DMS53 (cell line): Measurements from ENCODE around the gene ELAVL1.
"Not testable (repeated sequence)": the region's sequence is repeated elsewhere in the genome, so short reads cannot be mapped to it uniquely, and the experiment has no call there.

Experiments used
- DNase-seq: peaks from one replicate; lab custom pipeline; 2025; lab: John Stamatoyannopoulos, UW

The ELAVL1 gene

GRCh38 chr19:8005534-8006256, at the start of gene ELAVL1:
Gene ELAVL1, minus strand, starts transcription at chr19:8005641. Its CDS starts 13,826 bp downstream, at chr19:7991815.
- peak; percentile 95 for DNase-seq

- no peak for DNase-seq
Observed at GRCh38 chr19:8054169-8054568, 48.7 kb upstream of the ELAVL1 start.

- DNase-seq: no peak
Observed at GRCh38 chr19:8052464-8052859, 47.0 kb upstream of the ELAVL1 start, which contains the start of gene CCL25. Gene CCL25, plus strand, starts transcription at chr19:8052760. Its CDS starts 290 bp downstream, at chr19:8053050.

- peak; percentile 83 for DNase-seq
Observed at GRCh38 chr19:8050274-8051096, 45.0 kb upstream of the ELAVL1 start.

GRCh38 chr19:8046569-8047165, 41.2 kb upstream of the ELAVL1 start:
- no peak for DNase-seq

- DNase-seq: no peak
Observed at GRCh38 chr19:8045872-8046568, 40.6 kb upstream of the ELAVL1 start.

GRCh38 chr19:8044018-8044417, 38.6 kb upstream of the ELAVL1 start:
- no peak for DNase-seq

GRCh38 chr19:8042900-8043299, 37.5 kb upstream of the ELAVL1 start:
- no peak for DNase-seq

GRCh38 chr19:8041531-8041931, 36.1 kb upstream of the ELAVL1 start:
- peak; percentile 12 for DNase-seq

GRCh38 chr19:8039231-8039630, 33.8 kb upstream of the ELAVL1 start:
- no peak for DNase-seq

GRCh38 chr19:8038815-8039214, 33.4 kb upstream of the ELAVL1 start:
- no peak for DNase-seq

- peak; percentile 34 for DNase-seq
Observed at GRCh38 chr19:8036434-8037099, 31.1 kb upstream of the ELAVL1 start.

- no peak for DNase-seq
Observed at GRCh38 chr19:8034178-8034525, 28.7 kb upstream of the ELAVL1 start.

GRCh38 chr19:8033287-8034177, 28.1 kb upstream of the ELAVL1 start:
- DNase-seq: not testable (repeated sequence)

- no peak for DNase-seq
Observed at GRCh38 chr19:8030960-8031359, 25.5 kb upstream of the ELAVL1 start.

- DNase-seq: no peak
Observed at GRCh38 chr19:8028951-8029491, 23.6 kb upstream of the ELAVL1 start.

GRCh38 chr19:8025316-8025715, 19.9 kb upstream of the ELAVL1 start:
- DNase-seq: no peak

GRCh38 chr19:8024256-8024655, 18.8 kb upstream of the ELAVL1 start:
- DNase-seq: not testable (repeated sequence)

- DNase-seq: no peak
Observed at GRCh38 chr19:8023371-8023770, 17.9 kb upstream of the ELAVL1 start.

GRCh38 chr19:8022275-8022674, 16.8 kb upstream of the ELAVL1 start:
- DNase-seq: no peak
